Osteocyte (in vitro differentiated cells): ENCODE measurements around the gene KCNT1. TPM values are rescaled to one million over a fixed set of nuclear protein-coding genes. Genes with fewer than 3 reads are reported as not detected.

Source experiments
- DNase-seq: peaks from one replicate; pipeline ENCODE4 v3.0.0; 2021; ENCODE audit warnings: mixed read lengths; ENCODE audit not compliant: unreplicated experiment; ENCODE audit errors: extremely low spot score
- H3K27ac Mint-ChIP-seq: one replicate; pipeline ENCODE4 v1.8.0; 2021; ENCODE audit warnings: mild to moderate bottlenecking, mixed read lengths; ENCODE audit not compliant: unreplicated experiment
- H3K27me3 Mint-ChIP-seq: one replicate; pipeline ENCODE4 v1.8.0; 2021; ENCODE audit warnings: mixed read lengths; ENCODE audit not compliant: unreplicated experiment
- H3K36me3 Mint-ChIP-seq: one replicate; pipeline ENCODE4 v1.8.0; 2021; ENCODE audit warnings: mixed read lengths; ENCODE audit not compliant: unreplicated experiment
- H3K4me1 Mint-ChIP-seq: one replicate; pipeline ENCODE4 v1.8.0; 2021; ENCODE audit warnings: mixed read lengths; ENCODE audit not compliant: unreplicated experiment
- H3K4me3 Mint-ChIP-seq: one replicate; pipeline ENCODE4 v1.8.0; 2021; ENCODE audit warnings: mild to moderate bottlenecking, moderate library complexity, mixed read lengths; ENCODE audit not compliant: unreplicated experiment
- H3K9me3 Mint-ChIP-seq: one replicate; pipeline ENCODE4 v1.8.0; 2021; ENCODE audit warnings: mixed read lengths; ENCODE audit not compliant: unreplicated experiment
- CTCF ChIP-seq: fragments of 200-600 bp; sonication (generic); IDR thresholded peaks from 2 replicates; pipeline ENCODE4 v1.5.0; 2021; ENCODE audit warnings: antibody characterized with exemption, mild to moderate bottlenecking, moderate library complexity
- total RNA-seq: library from RNA; stranded (reverse); gene quantifications from 2 replicates; pipeline ENCODE4 v1.2.1, GENCODE V29; 2021

KCNT1 gene
- total RNA-seq, 1 donor from 2014 or later = not detected

- H3K27me3 Mint-ChIP-seq = no peaks in the 10 kb centered on the region
- H3K4me1 Mint-ChIP-seq = peaks cover 2% of the 10 kb centered on the region
- H3K4me3 Mint-ChIP-seq = no peak overlapping the region
- H3K27ac Mint-ChIP-seq = no peak overlapping the region
- no peak for TF ChIP-seq CTCF
- H3K36me3 Mint-ChIP-seq = no peaks in the 10 kb centered on the region
- DNase-seq = no peak
- H3K9me3 Mint-ChIP-seq = no peaks in the 10 kb centered on the region
Measured at GRCh38 chr9:135799261-135799660, 97.3 kb downstream of the KCNT1 start.

GRCh38 chr9:135801070-135801469 is 99.1 kb downstream of the KCNT1 start:
- peaks cover 5% of the 10 kb centered on the region for H3K36me3 Mint-ChIP-seq
- peaks cover 13% of the 10 kb centered on the region for H3K4me1 Mint-ChIP-seq
- DNase-seq = no peak
- no peaks in the 10 kb centered on the region for H3K27me3 Mint-ChIP-seq
- no peaks in the 10 kb centered on the region for H3K9me3 Mint-ChIP-seq
- no peak overlapping the region for H3K27ac Mint-ChIP-seq
- no peak for TF ChIP-seq CTCF
- H3K4me3 Mint-ChIP-seq = no peak overlapping the region

GRCh38 chr9:135802876-135803419 is 101.0 kb downstream of the KCNT1 start:
- no peak for TF ChIP-seq CTCF
- peaks cover 13% of the 10 kb centered on the region for H3K4me1 Mint-ChIP-seq
- H3K27me3 Mint-ChIP-seq = no peaks in the 10 kb centered on the region
- H3K4me3 Mint-ChIP-seq = no peak overlapping the region
- no peak for DNase-seq
- peaks cover 6% of the 10 kb centered on the region for H3K36me3 Mint-ChIP-seq
- H3K9me3 Mint-ChIP-seq = no peaks in the 10 kb centered on the region
- H3K27ac Mint-ChIP-seq = no peak overlapping the region

GRCh38 chr9:135803441-135803840 is 101.5 kb downstream of the KCNT1 start:
- no peak overlapping the region for H3K27ac Mint-ChIP-seq
- DNase-seq = no peak
- peaks cover 13% of the 10 kb centered on the region for H3K4me1 Mint-ChIP-seq
- H3K36me3 Mint-ChIP-seq = peaks cover 6% of the 10 kb centered on the region
- H3K27me3 Mint-ChIP-seq = no peaks in the 10 kb centered on the region
- no peak overlapping the region for H3K4me3 Mint-ChIP-seq
- no peaks in the 10 kb centered on the region for H3K9me3 Mint-ChIP-seq
- no peak for TF ChIP-seq CTCF

GRCh38 chr9:135804581-135805421 is 102.8 kb downstream of the KCNT1 start:
- no peak overlapping the region for H3K4me3 Mint-ChIP-seq
- no peaks in the 10 kb centered on the region for H3K9me3 Mint-ChIP-seq
- peaks cover 15% of the 10 kb centered on the region for H3K4me1 Mint-ChIP-seq

More at GRCh38 chr9:135804581-135805421, 102.8 kb downstream of the KCNT1 start:
- Mint-ChIP-seq H3K36me3 (peaks cover 11% of the 10 kb centered on the region), H3K27ac (no peak overlapping the region), H3K27me3 (no peaks in the 10 kb centered on the region)
- TF ChIP-seq CTCF = no peak
- no peak for DNase-seq
